Measurements from ENCODE around the gene DHRS3. TPM values are rescaled to one million over a fixed set of nuclear protein-coding genes. Genes with fewer than 3 reads are reported as not detected.

DHRS3 gene
- total RNA-seq, 1 experiment from 2014 or later: 87.0 TPM

DNA sequence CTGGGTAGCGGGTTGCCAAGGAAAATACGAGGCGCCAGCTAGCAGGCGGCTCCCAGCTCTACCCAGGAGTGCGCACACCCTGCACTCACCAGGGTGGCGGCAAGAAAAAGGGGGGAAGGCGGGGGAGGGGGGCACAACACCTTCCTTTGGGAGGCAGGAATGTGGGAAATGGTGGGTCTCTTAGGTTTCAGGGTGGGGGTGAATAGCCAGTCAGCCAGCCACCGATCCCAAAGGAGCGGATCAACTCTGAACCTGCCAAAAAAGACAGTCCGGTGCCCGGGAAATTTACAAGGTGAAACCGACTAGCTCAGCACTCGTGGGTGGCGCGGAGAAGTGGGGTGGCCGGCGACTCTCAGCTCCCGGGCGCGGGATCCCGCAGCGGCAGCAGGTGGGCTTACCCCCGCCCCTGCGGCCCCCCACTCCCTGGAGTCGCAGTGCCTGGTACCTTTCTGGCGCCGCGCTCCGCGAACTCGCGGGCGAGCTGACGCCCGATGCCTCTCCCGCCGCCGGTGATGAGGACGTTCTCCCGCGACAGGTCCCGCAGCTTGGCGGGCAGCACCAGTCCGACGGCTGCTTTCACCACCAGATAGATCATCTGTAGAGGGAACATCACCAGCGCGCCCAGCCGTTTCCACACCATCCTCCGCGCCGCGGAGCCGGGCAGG, 1.2 kb downstream of the DHRS3 start:
- ATAC-seq (peak; percentile 25), DNase-seq (ENCODE audit: low read depth, low spot score) (no peak)
- peak overlapping the region; percentile 97 for H3K27ac ChIP-seq (ENCODE audit: low read depth, low read length)
- H3K4me1 ChIP-seq (ENCODE audit: control insufficient read depth in 1 of 2, insufficient read depth in 2 of 2, low read length in 2 of 2): peaks cover 35 to 64% of the 10 kb centered on the region in 2 experiments
- peaks cover 54% of the 10 kb centered on the region for H3K79me2 ChIP-seq (ENCODE audit: insufficient read depth, low read length)
- CTCF ChIA-PET: interaction anchor here (0.9 to 1.2 kb wide), 4 partner anchors 13 to 492 kb away, joined by 3 to 4 read pairs (median 4); no protein-coding TSS in a partner anchor
- H3K9me2 ChIP-seq (ENCODE audit: insufficient read depth): no peaks in the 10 kb centered on the region
- no peak overlapping the region for H2AFZ ChIP-seq (ENCODE audit: low read depth, low read length, poor library complexity, severe bottlenecking)
- no peak for TF ChIP-seq SRF (IDR thresholded peaks at IDR 0.05; ENCODE audit: low read depth)
- TF ChIP-seq ATF3 (IDR thresholded peaks at IDR 0.05): no peak
- peak; percentile 36 for TF ChIP-seq TCF7L2 (IDR thresholded peaks at IDR 0.05; ENCODE audit: borderline replicate concordance, extremely low read depth, insufficient read depth, insufficient read length)
- TF ChIP-seq POLR2A (IDR thresholded peaks at IDR 0.05; ENCODE audit: borderline replicate concordance, extremely low read depth, insufficient read depth, insufficient read length): no peak
- no peak for TF ChIP-seq POLR2AphosphoS5 (IDR thresholded peaks at IDR 0.05; ENCODE audit: low read depth, low read length)
- intact Hi-C loops (cut with micrococcal nuclease): no loop called here
- peak overlapping the region; percentile 83 for H3K9ac ChIP-seq (ENCODE audit: low read length)
- H3K36me3 ChIP-seq (ENCODE audit: control insufficient read depth in 1 of 2, insufficient read depth in 2 of 2, low read length in 2 of 2): 0 out of 4 replicates have a peak, but pooled peaks cover 0 to 2% of the 10 kb centered on the region in 2 experiments
- POLR2A ChIA-PET: interaction anchor here (0.7 to 3.1 kb wide), 8 partner anchors 13 to 523 kb away, joined by 3 to 12 read pairs (median 4); no protein-coding TSS in a partner anchor
- peak overlapping the region; percentile 71 to 75 for H3K4me3 ChIP-seq (replicated peaks in 1 of 2; ENCODE audit: low read depth in 1 of 2, low read length in 2 of 2)
- no peaks in the 10 kb centered on the region for H3K9me3 ChIP-seq (ENCODE audit: control insufficient read depth in 1 of 2, insufficient read depth in 1 of 2, low read depth in 1 of 2, low read length in 2 of 2)
- H3K4me2 ChIP-seq (ENCODE audit: low read length): peak overlapping the region; percentile 92
- RAD21 ChIA-PET (ENCODE audit: low non-redundant PET in 1 of 2, low total read pairs in 2 of 2, uncharacterized antibody in 2 of 2, unreplicated experiment in 2 of 2): interaction anchor here in 1 of 2 experiments (1.0 to 1.4 kb wide), 2 partner anchors 12 to 21 kb away, joined by 3 to 6 read pairs; no protein-coding TSS in a partner anchor
- no peaks in the 10 kb centered on the region for H3K27me3 ChIP-seq (ENCODE audit: insufficient read depth, low read length)
- no TSS peak for BruUV-seq (replicated peaks)
- H4K20me1 ChIP-seq (ENCODE audit: insufficient read depth): no peaks in the 10 kb centered on the region

All from HCT116 (cell line).